Stimulated activated CD8-positive, alpha-beta memory T cell treated with anti-CD3 and anti-CD28 coated beads, Interleukin-7, amount 100 ng/mL, for 4 hours (primary cell): Measurements from ENCODE around the gene TFG.
A peak's percentile ranks its signal among the peaks of the same experiment; 100 is the strongest.

Experiments used
- DNase-seq, 2 donors: peaks; one replicate each; pipeline ENCODE4 v3.0.0-alpha.2; 2020; ENCODE audit warnings: low read depth in 2 of 2

TFG gene

GRCh38 chr3:100706365-100706764 lies 2.9 kb upstream of the TFG start:
- DNase-seq, result no peak

- no peak for DNase-seq
Observed at GRCh38 chr3:100708644-100708988, 678 bp upstream of the TFG start.

- DNase-seq, result peak in 1 of 2 donors; percentile 17
Observed at GRCh38 chr3:100709842-100710260, 557 bp downstream of the TFG start.

GRCh38 chr3:100710261-100710968 lies 1.1 kb downstream of the TFG start:
- DNase-seq, result peak; percentile 31 to 36

- no peak for DNase-seq
Observed at GRCh38 chr3:100715176-100715575, 5.9 kb downstream of the TFG start.

- no peak for DNase-seq
Observed at GRCh38 chr3:100717063-100717462, 7.8 kb downstream of the TFG start.

- no peak for DNase-seq
Observed at GRCh38 chr3:100717637-100718487, 8.6 kb downstream of the TFG start.

- DNase-seq, result no peak
Observed at GRCh38 chr3:100719136-100719535, 9.8 kb downstream of the TFG start.

- no peak for DNase-seq
Observed at GRCh38 chr3:100720426-100720825, 11.1 kb downstream of the TFG start.

- no peak for DNase-seq
Observed at GRCh38 chr3:100725935-100726513, 16.7 kb downstream of the TFG start.

GRCh38 chr3:100726706-100727105 lies 17.4 kb downstream of the TFG start:
- no peak for DNase-seq

GRCh38 chr3:100730524-100730923 lies 21.2 kb downstream of the TFG start:
- no peak for DNase-seq

- no peak for DNase-seq
Observed at GRCh38 chr3:100732435-100732834, 23.1 kb downstream of the TFG start.

GRCh38 chr3:100737334-100737733 lies 28.0 kb downstream of the TFG start:
- DNase-seq, result no peak

- DNase-seq, result no peak
Observed at GRCh38 chr3:100740207-100740606, 30.9 kb downstream of the TFG start.

- no peak for DNase-seq
Observed at GRCh38 chr3:100743535-100743934, 34.2 kb downstream of the TFG start.

- DNase-seq, result no peak
Observed at GRCh38 chr3:100744671-100745070, 35.4 kb downstream of the TFG start.

- DNase-seq, result no peak
Observed at GRCh38 chr3:100745617-100746016, 36.3 kb downstream of the TFG start.

- DNase-seq, result no peak
Observed at GRCh38 chr3:100746092-100746491, 36.8 kb downstream of the TFG start.

- DNase-seq, result no peak
Observed at GRCh38 chr3:100748220-100748619, 38.9 kb downstream of the TFG start.

- no peak for DNase-seq
Observed at GRCh38 chr3:100748967-100749366, 39.7 kb downstream of the TFG start.

GRCh38 chr3:100753846-100754245 lies 44.6 kb downstream of the TFG start:
- DNase-seq, result no peak
